ENCODE data around the gene DCXR.

DCXR gene

DNA sequence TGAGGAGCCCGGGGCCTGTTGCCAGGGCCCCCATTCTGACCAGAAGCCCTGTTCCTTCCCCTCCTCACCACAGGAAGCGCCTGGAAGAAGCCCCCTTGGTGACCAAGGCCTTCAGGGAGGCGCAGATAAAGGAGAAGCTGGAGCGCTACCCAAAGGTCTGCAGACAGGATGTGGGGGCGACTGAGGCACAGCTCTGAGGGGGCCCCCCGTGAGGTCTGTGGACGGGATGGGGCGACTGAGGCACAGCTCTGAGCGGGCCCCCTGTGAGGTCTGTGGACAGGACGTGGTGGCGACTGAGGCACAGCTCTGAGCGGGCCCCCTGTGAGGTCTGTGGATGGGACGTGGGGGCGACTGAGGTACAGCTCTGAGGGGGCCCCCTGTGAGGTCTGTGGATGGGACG, 28.1 kb downstream of the DCXR start:
- no peak overlapping the region for H3K4me3 ChIP-seq (ENCODE audit: low read depth, low read length)
- DNase-seq (ENCODE audit: low read depth), result no peak
- TF ChIP-seq, protein P1, sequence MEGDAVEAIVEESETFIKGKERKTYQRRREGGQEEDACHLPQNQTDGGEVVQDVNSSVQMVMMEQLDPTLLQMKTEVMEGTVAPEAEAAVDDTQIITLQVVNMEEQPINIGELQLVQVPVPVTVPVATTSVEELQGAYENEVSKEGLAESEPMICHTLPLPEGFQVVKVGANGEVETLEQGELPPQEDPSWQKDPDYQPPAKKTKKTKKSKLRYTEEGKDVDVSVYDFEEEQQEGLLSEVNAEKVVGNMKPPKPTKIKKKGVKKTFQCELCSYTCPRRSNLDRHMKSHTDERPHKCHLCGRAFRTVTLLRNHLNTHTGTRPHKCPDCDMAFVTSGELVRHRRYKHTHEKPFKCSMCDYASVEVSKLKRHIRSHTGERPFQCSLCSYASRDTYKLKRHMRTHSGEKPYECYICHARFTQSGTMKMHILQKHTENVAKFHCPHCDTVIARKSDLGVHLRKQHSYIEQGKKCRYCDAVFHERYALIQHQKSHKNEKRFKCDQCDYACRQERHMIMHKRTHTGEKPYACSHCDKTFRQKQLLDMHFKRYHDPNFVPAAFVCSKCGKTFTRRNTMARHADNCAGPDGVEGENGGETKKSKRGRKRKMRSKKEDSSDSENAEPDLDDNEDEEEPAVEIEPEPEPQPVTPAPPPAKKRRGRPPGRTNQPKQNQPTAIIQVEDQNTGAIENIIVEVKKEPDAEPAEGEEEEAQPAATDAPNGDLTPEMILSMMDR (IDR thresholded peaks at IDR 0.05; ENCODE audit: control insufficient read depth, extremely low read depth, insufficient read depth), result no peak

DNA sequence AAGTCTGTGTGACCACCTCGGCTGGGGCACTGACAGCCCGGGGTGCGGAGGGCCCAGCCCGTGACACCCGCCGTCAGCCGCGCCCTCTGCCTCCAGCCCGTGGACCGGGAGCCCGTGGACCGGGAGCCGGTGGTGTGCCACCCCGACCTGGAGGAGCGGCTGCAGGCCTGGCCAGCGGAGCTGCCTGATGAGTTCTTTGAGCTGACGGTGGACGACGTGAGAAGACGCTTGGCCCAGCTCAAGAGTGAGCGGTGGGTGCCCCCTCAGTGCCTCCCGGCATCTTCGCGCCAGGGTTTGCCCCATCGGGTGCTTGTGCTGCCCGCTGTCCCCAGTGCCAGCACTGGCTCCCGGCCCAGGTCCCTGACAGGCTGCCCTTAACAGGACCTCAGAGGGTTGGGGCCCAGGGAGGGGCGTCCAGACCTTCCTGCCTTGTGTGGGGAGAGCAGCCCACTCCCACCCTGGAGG, 28.5 kb downstream of the DCXR start:
- TF ChIP-seq, protein P1 (IDR thresholded peaks at IDR 0.05; ENCODE audit: control insufficient read depth, extremely low read depth, insufficient read depth), result no peak
- no peak for DNase-seq (ENCODE audit: low read depth)
- H3K4me3 ChIP-seq (ENCODE audit: low read depth, low read length), result no peak overlapping the region

DNA sequence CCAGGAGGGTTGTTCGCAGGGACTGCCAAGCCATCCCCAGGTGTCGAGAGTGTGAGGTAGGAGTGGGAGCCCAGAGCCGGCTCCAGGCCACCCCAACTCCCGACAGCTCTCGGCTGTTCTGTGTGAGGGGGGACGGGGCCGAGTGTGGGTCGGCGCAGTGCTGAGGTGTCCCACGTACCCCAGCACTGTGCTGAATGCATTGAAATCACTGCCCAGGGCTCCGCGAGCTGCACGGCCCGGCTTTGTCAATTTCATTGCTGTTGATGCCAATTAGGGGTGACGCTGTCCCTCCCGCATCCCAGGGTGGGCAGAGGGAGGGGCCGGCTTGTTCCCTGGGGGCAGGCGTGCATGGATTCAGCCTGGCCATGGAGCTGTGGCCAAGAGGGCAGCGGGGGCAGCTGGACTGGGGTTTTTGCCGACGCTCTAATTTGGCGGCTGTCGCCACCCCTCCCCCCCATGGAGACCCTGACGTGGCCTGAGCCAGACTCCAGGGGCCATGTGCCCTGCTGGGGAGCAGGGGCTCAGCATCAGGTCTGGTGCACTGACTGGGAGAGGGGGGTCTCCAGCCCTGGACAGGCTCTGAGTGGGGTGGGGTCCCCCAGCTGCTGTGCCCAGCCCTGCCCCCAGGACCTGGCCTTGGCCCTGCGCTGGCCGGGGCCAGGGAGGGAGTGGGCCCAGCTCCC, 29.1 kb downstream of the DCXR start:
- no peak overlapping the region for H3K4me3 ChIP-seq (ENCODE audit: low read depth, low read length)
- DNase-seq (ENCODE audit: low read depth), result no peak
- TF ChIP-seq, protein P1 (IDR thresholded peaks at IDR 0.05; ENCODE audit: control insufficient read depth, extremely low read depth, insufficient read depth), result no peak

DNA sequence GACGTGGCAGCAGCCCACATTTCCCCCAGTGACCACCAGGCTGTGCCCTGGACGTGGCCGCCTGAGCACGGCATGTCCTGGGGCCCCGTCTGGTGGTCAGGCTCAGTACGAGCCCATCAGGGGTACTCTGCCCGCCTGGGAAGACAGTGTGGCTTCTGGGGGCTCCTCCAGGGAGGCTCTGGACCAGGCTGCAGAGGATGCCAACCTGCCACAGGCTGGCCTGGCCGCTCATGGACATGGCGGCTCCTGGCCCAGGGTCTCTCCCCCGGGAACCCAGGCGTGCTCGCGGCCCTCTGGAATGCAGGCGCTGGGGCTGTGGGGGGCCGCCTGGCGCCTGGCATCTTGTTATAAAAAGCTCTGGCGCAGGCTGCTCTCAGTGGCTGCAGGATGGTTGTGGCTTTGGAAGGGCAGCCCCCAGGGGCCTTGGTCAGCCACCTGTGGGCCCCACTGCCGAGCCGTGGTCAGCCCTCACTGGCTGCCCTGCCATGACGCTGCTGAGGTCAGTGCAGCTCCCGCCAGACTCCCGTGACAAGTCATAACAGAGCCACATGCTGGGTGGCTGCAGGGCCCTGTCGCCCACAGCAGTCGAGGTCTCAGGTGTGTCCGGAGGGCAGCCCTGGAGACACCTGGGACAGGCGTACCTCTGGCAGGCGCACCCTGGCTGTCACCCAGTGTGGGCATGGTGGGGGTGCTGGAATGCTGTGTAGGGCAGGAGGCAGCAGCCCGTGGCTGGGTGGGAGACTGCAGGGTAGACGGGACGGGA, 29.8 kb downstream of the DCXR start:
- H3K4me3 ChIP-seq (ENCODE audit: low read depth, low read length), result no peak overlapping the region
- DNase-seq (ENCODE audit: low read depth), result no peak
- TF ChIP-seq, protein P1 (IDR thresholded peaks at IDR 0.05; ENCODE audit: control insufficient read depth, extremely low read depth, insufficient read depth), result no peak

DNA sequence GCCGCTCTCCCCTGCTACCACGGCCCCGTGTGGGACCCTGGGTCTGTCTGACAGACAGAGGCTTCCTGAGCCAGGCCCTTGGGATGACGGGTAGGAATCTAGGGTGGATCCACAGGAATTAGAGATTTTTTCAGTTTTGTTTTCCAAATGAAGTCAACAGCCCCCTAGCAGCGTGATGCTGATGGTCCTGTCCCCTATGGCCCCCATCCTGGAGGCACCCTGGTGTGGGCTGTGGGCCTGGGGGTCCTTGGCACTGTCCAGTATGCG, 30.3 kb downstream of the DCXR start:
- DNase-seq (ENCODE audit: low read depth), result no peak
- TF ChIP-seq, protein P1 (IDR thresholded peaks at IDR 0.05; ENCODE audit: control insufficient read depth, extremely low read depth, insufficient read depth), result no peak

DNA sequence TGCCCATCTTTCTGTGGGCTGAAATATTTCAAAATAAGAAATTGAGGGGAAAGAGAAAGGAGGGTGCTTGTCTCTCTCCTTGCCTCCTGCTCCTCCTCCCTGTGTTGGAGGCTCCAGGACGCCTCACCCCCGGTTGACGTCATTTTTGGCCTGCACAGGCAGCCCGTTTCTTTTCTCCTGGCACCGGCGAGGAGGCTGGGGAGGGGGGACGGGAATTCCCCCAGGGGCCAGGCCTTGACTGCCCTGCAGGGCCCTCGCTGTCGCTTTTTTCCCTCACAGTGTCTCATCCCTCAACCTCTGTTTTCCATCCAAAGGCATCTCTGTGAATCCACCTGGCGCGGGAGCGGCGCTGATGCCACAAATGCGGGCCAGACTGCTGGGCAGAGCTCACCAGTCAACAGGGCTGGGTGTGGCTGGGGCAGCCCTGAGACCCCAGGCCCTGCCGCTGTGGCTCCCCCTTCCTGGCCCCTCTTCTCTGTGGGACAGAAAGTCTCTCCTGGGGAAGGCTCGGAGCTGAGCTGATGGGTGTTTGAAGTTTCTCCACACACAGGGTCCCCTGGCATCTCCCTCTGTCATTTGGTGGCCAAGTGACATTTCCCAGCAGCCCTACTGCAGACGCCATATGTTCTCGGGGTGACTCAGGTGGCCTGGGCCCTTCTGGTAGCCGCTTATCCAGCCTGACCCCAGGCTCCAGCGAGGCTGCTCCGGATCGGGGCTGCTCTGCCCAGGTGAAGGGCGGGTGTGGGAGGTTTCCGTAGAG, 30.8 kb downstream of the DCXR start:
- no peak overlapping the region for H3K4me3 ChIP-seq (ENCODE audit: low read depth, low read length)
- no peak for DNase-seq (ENCODE audit: low read depth)
- TF ChIP-seq, protein P1 (IDR thresholded peaks at IDR 0.05; ENCODE audit: control insufficient read depth, extremely low read depth, insufficient read depth), result no peak

More for the DNA sequence above, 30.3 kb downstream of the DCXR start:
- H3K4me3 ChIP-seq (ENCODE audit: low read depth, low read length), result no peak overlapping the region
